ENCODE measurements around the gene DPP6. TPM values are rescaled to one million over a fixed set of nuclear protein-coding genes. Genes with fewer than 3 reads are reported as not detected.

The DPP6 gene
- total and polyA plus RNA-seq, 9 of the 15 experiments (the other 6 are each of a cell fraction or from before 2014, with no cell fraction given): not detected

- WGBS (ENCODE audit: insufficient coverage, low coverage, missing lambda C conversion rate): 1% methylated on average over 7 of the region's 7 CpGs
- POLR2A ChIA-PET: no interaction called here
- no peak for ATAC-seq
- TF ChIP-seq, protein P1, sequence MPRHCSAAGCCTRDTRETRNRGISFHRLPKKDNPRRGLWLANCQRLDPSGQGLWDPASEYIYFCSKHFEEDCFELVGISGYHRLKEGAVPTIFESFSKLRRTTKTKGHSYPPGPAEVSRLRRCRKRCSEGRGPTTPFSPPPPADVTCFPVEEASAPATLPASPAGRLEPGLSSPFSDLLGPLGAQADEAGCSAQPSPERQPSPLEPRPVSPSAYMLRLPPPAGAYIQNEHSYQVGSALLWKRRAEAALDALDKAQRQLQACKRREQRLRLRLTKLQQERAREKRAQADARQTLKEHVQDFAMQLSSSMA (CRISPR knock-in tag; IDR thresholded peaks at IDR 0.05): no peak
- no peak for TF ChIP-seq MAFF (IDR thresholded peaks at IDR 0.05; ENCODE audit: low read length)
- no peak for TF ChIP-seq EP400 (IDR thresholded peaks at IDR 0.05)
- no peak for TF ChIP-seq SNAPC5 (CRISPR knock-in tag; IDR thresholded peaks at IDR 0.05)
- no peak for TF ChIP-seq POU5F1 (IDR thresholded peaks at IDR 0.05; ENCODE audit: borderline replicate concordance, low read depth, low read length, partially characterized antibody)
- TF ChIP-seq SIRT6 (IDR thresholded peaks at IDR 0.05; ENCODE audit: low read depth, low read length): no peak
- TF ChIP-seq ADNP (tag; IDR thresholded peaks at IDR 0.05): no peak
- no peak for TF ChIP-seq PHB2 (IDR thresholded peaks at IDR 0.05; ENCODE audit: low read depth)
- no peak for TF ChIP-seq ZNF133 (CRISPR knock-in tag; IDR thresholded peaks at IDR 0.05)
- no peak for TF ChIP-seq TRIM28 (IDR thresholded peaks at IDR 0.05)
- TF ChIP-seq, protein P2, sequence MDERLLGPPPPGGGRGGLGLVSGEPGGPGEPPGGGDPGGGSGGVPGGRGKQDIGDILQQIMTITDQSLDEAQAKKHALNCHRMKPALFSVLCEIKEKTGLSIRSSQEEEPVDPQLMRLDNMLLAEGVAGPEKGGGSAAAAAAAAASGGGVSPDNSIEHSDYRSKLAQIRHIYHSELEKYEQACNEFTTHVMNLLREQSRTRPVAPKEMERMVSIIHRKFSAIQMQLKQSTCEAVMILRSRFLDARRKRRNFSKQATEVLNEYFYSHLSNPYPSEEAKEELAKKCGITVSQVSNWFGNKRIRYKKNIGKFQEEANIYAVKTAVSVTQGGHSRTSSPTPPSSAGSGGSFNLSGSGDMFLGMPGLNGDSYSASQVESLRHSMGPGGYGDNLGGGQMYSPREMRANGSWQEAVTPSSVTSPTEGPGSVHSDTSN (CRISPR knock-in tag; IDR thresholded peaks at IDR 0.05; ENCODE audit: low read depth): peak; percentile 46; the same call in 1 of the 2 replicates
- TF ChIP-seq, protein P2 (tag; conservative IDR thresholded peaks at IDR 0.05; ENCODE audit: low read depth): peak; percentile 97
- TF ChIP-seq SMARCA4 (IDR thresholded peaks at IDR 0.05): no peak
- no peak for TF ChIP-seq KAT7 (CRISPR knock-in tag; IDR thresholded peaks at IDR 0.05; ENCODE audit: borderline replicate concordance)
- TF ChIP-seq TAF1 (IDR thresholded peaks at IDR 0.05; ENCODE audit: control insufficient read depth, extremely low read depth, insufficient read depth, low read length, severe bottlenecking): no peak
- no peak for TF ChIP-seq POLR2A (conservative IDR thresholded peaks at IDR 0.05)
- TF ChIP-seq ZNF445 (CRISPR knock-in tag; IDR thresholded peaks at IDR 0.05; ENCODE audit: low read depth): no peak
- TF ChIP-seq MXI1 (IDR thresholded peaks at IDR 0.05; ENCODE audit: low read depth, low read length): no peak
- TF ChIP-seq E2F1 (CRISPR knock-in tag; IDR thresholded peaks at IDR 0.05): no peak
- TF ChIP-seq U2AF1 (optimal IDR thresholded peaks at IDR 0.05; ENCODE audit: low read depth, low read length): no peak
- TF ChIP-seq MCM7 (IDR thresholded peaks at IDR 0.05): no peak
These were observed 765.2 kb downstream of the DPP6 start for GRCh38 chr7:154817224-154817896.

More at GRCh38 chr7:154817224-154817896, 765.2 kb downstream of the DPP6 start:
- Histone ChIP-seq H3K79me2 (ENCODE audit: control insufficient read depth, insufficient read depth, low read length) (no peaks in the 10 kb centered on the region), H3K9me1 (ENCODE audit: control insufficient read depth, insufficient read depth, low read length) (no peaks in the 10 kb centered on the region), H3K9ac (ENCODE audit: insufficient read depth in 1 of 2, low read depth in 2 of 2, low read length in 2 of 2) (no peak overlapping the region), H3K4me1 (replicated peaks in 1 of 2; ENCODE audit: control insufficient read depth in 2 of 2, insufficient read depth in 2 of 2, low read length in 2 of 2) (no peaks in the 10 kb centered on the region), H2AFZ (ENCODE audit: low read depth, low read length) (no peak overlapping the region), H3K36me3 (ENCODE audit: control insufficient read depth, insufficient read depth, low read length) (no peaks in the 10 kb centered on the region), H3K27me3 (ENCODE audit: control insufficient read depth in 2 of 2, insufficient read depth in 2 of 2, low read length in 2 of 2) (peaks cover 4 to 11% of the 10 kb centered on the region in 2 experiments; a peak in 4 of 5 replicates), H3K9me3 (replicated peaks; ENCODE audit: control insufficient read depth, insufficient read depth, low read depth, low read length) (peaks cover 3% of the 10 kb centered on the region; the same call in 1 of the 2 replicates), H4K20me1 (replicated peaks; ENCODE audit: control insufficient read depth, insufficient read depth, low read length) (no peaks in the 10 kb centered on the region), H3K4me3 (no peak overlapping the region), H3K27ac (ENCODE audit: extremely low read depth, low read depth, low read length) (no peak overlapping the region), H3K4me2 (ENCODE audit: insufficient read depth, low read length) (no peak overlapping the region)
- in situ Hi-C loops (cut with MboI): no loop called here
- CTCF ChIA-PET (ENCODE audit: low intra/inter-chr PET ratio): no interaction called here
- DNase-seq (ENCODE audit: extremely low read depth in 1 of 4, low spot score in 3 of 4) (peak in 3 of 4 experiments; percentile 14 to 36 (median 31)), FAIRE-seq (peak; percentile 35)
- BruUV-seq (replicated peaks): no TSS peak
- intact Hi-C loops (cut with micrococcal nuclease): no loop called here
